Astrocyte of the cerebellum (primary cell): ENCODE measurements around the gene ACOX3.

Source experiments
- DNase-seq: peaks from one replicate; pipeline ENCODE4 v3.0.0-alpha.2; 2011; ENCODE audit warnings: low read depth
- H3K4me3 ChIP-seq: 2 replicates; pipeline ENCODE4 v1.5.1; 2011; ENCODE audit warnings: mild to moderate bottlenecking, low read depth, low read length, moderate library complexity
- in situ Hi-C: cut with HindIII; loops from 2 replicates; pipeline ENCODE4 v1.10.0; 2017; ENCODE audit warnings: low sequenced_read_pairs
- TF ChIP-seq, protein P1 (sequence below): IDR thresholded peaks from 2 replicates; pipeline ENCODE4 v1.5.1; 2012; ENCODE audit warnings: low read length, low read depth, moderate library complexity, mild to moderate bottlenecking; ENCODE audit errors: missing control alignments

ACOX3 gene

GRCh38 chr4:8381814-8382581 is 58.5 kb downstream of the ACOX3 start:
- no peak for DNase-seq
- in situ Hi-C loops: no loop called here
- TF ChIP-seq, protein P1, sequence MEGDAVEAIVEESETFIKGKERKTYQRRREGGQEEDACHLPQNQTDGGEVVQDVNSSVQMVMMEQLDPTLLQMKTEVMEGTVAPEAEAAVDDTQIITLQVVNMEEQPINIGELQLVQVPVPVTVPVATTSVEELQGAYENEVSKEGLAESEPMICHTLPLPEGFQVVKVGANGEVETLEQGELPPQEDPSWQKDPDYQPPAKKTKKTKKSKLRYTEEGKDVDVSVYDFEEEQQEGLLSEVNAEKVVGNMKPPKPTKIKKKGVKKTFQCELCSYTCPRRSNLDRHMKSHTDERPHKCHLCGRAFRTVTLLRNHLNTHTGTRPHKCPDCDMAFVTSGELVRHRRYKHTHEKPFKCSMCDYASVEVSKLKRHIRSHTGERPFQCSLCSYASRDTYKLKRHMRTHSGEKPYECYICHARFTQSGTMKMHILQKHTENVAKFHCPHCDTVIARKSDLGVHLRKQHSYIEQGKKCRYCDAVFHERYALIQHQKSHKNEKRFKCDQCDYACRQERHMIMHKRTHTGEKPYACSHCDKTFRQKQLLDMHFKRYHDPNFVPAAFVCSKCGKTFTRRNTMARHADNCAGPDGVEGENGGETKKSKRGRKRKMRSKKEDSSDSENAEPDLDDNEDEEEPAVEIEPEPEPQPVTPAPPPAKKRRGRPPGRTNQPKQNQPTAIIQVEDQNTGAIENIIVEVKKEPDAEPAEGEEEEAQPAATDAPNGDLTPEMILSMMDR: no peak
- H3K4me3 ChIP-seq: no peak overlapping the region

- H3K4me3 ChIP-seq: no peak overlapping the region
- in situ Hi-C loops: no loop called here
- DNase-seq: no peak
- TF ChIP-seq, protein P1: no peak
Observed at GRCh38 chr4:8380511-8381415, 59.8 kb downstream of the ACOX3 start.

- no peak for DNase-seq
- in situ Hi-C loops: no loop called here
- TF ChIP-seq, protein P1: no peak
- H3K4me3 ChIP-seq: no peak overlapping the region
Observed at GRCh38 chr4:8379771-8380170, 60.8 kb downstream of the ACOX3 start.

- DNase-seq: no peak
- no peak overlapping the region for H3K4me3 ChIP-seq
- TF ChIP-seq, protein P1: no peak
- in situ Hi-C loops: no loop called here
Observed at GRCh38 chr4:8379281-8379680, 61.2 kb downstream of the ACOX3 start.

DNA sequence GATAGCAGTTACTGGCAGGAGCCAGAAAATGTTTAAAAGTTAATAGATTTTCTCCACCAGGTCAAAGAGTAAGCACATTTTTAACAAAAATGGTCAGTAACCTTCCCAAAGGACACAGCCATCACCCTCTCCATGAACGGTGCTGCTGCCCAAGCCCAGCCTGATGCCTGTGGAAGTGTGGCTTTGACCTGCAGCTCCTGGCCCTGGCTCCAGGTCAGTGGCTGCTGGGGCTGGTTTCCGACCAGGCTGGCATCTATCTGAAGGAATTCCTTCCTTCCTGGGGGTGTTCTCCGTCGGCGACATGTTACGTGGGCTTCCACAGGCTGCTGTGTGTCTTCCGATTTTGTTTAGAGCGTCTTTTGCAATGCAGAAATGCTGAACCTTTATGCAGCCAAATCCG is 61.7 kb downstream of the ACOX3 start:
- in situ Hi-C loops: no loop called here
- DNase-seq: no peak
- H3K4me3 ChIP-seq: no peak overlapping the region
- TF ChIP-seq, protein P1: no peak

- no peak overlapping the region for H3K4me3 ChIP-seq
- no peak for DNase-seq
- TF ChIP-seq, protein P1: no peak
- in situ Hi-C loops: no loop called here
Observed at GRCh38 chr4:8378101-8378724, 62.3 kb downstream of the ACOX3 start.
